ENCODE data around the gene UCK1.

Gene UCK1

DNA sequence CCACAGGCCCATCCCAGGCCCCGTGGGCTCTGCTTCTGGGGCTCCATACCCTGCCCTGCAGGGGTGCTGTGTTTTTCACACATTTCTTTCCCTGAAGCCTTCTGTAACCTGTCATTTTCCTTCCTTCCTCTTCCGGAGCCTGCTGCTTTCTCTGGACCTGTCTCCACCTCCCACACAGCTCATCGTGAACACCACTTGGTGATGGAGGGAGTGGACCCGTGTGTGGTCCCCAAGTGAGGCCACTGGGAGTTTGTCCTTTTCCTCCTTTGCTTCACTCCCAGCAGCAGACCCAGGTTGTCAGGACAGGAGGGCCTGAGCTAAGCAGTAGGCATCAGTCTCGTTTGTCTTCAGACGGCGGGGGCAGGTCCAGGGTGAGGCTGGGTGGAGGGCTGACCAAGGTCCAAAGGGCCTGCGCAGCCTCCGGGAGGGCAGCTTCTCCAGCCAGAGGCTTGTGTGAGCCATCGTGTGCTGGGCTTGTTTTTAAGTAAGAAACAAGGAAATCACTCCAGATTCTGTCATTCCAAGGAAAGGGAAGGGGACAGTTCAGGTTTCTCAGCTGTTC, 34.1 kb downstream of the UCK1 start:
- no peak for DNase-seq (ENCODE audit: low spot score)

DNA sequence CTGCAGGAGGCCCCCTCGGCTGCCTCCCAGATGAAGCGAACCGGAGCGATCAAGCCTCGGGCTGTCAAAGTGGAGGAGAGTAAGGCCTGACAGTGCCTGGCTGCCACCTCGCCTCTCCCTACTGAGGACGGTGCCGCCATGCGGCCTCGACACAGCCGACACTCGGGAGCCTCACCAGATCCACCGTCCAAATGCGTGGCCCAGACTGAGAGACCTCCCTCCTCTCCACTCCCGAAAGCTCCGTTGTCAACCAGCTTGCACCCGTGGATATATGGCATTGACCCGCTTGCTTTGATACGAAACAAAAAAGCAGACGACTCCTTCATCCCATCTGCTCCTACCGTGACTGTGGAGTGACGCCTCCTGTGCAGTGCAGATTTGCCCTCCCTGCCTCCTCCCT, 35.3 kb downstream of the UCK1 start:
- DNase-seq (ENCODE audit: low spot score): no peak

DNA sequence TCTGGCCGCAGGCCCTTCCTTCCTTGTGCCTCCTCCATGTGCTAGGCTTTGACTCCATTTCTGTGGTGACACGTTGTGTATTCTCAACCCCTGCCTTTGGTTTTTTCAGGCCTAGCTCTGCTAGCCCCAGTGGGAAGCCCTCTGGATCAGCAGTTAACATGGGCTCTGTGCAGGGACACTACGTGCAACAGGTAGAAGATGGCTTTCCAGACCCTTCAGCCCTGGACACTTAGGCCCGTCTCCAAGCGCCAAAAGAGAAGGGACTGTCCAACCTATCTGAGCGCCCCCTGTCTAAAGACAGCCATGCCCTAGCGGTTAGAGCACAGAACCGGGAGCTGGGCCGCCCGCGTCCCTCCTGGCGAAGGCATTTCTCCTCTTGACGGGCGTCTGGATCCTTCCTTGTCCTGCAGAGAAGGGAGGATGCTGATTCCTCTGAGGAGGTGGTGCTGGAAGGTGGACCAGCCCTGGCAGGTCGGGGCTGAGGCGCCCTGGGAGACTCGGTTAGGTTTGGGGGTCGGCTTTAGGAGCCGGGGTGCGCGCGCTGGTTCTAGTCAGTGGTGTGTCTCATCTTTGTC, 36.7 kb downstream of the UCK1 start:
- DNase-seq (ENCODE audit: low spot score): no peak

DNA sequence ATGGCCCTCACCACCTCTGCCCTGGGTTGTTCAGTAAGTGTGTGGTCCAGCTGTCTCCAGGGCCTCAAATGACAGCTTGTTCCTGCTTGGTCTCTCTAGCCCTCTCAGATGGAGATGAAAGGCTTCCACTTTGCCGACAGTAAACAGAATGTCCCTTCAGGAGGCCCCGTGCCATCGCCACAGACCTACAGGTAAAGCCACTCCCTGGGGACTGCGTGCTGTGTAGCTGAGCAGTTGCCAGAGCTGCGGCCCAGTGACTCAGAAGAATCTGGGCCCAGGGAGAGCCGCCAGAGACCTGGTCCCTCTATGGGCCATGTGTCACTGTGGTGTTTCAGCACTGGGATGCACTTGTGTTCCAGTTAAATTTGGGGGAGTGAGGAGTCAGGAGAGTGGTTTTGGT, 39.0 kb downstream of the UCK1 start:
- no peak for DNase-seq (ENCODE audit: low spot score)

DNA sequence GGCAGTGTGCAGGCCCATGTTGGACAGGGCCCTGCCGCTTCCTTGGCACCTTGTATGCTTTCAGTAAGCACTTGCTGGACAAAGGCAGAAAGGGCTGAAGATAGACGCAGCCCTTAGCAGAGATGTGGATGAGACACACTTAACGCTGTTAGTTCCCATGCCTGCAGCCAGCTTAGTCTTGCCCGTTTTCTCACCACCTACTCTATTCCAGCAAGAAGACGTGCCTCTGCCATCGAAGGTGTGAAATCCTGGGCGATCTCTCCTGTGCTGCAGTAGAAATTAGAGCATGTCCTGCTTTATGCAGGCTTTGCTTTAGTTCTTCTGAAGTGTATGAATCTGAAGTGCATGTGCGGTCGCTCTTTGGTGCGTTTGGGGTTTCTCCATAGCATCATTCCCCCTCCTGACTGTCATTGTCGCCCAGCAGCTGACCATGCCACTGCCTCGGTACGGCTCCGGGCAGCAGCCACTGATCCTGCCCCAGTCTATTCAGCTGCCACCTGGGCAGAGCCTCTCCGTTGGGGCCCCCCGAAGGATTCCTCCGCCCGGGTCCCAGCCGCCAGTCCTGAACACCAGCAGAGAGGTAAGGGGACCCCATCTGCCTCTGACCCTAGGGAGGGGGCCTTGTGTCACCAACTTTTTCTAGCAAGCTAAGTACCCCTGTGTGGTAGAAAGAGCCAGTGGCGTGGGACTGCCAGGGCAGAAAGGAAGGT, 39.9 kb downstream of the UCK1 start:
- no peak for DNase-seq (ENCODE audit: low spot score)

DNA sequence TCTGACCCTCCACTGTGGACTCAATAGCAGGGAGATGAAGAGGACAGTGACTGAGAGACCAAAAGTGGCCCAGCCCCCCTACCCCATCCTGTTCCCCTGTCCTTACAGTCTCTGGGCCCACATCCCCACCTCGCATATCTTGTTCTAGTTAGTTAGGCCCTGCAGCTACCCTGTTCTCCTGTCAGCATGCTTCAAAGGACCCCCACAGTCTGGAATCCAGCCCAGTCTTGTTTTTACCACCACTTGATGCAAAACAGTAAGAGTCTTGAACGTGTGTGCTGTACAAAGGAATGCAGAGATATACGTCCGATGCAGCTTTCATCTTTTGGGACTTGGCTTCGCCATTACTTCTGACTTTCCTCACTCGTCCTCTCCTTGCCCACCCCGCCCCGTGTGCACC, 40.5 kb downstream of the UCK1 start:
- no peak for DNase-seq (ENCODE audit: low spot score)

DNA sequence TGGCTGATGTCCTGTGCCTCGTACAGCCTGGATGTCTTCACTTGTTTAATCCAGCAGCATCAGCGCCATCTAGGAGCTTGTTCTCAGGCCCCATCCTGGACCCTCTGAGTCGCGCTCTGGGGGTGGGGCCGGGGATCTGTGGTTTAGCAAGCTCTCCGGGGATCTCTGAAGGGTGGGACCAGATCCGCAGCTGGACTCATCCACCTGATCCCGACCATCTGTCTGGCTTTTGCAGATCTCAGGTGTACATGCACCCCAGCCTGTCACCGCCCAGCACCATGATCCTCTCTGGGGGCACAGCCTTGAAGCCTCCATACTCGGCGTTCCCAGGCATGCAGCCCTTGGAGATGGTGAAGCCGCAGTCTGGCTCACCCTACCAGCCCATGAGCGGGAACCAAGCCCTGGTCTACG, 43.4 kb downstream of the UCK1 start:
- no peak for DNase-seq (ENCODE audit: low spot score)

DNA sequence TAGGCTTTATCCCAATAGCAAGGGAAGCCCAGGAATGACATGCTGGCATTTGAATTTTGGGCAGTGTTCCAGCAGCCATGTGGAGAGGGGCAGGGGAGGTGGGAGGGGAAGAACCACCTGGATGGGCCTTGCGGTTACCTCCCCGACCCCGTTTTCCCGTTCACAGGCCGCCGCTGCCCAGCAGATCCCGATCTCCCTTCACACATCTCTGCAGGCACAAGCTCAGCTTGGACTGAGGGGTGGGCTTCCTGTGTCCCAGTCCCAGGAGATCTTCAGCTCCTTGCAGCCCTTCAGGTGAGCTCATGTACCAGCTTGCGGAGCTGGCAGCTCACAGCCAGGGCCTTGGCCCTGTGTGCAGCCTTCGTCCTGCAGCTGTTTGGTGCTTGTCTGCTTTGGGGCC, 44.1 kb downstream of the UCK1 start:
- no peak for DNase-seq (ENCODE audit: low spot score)

DNA sequence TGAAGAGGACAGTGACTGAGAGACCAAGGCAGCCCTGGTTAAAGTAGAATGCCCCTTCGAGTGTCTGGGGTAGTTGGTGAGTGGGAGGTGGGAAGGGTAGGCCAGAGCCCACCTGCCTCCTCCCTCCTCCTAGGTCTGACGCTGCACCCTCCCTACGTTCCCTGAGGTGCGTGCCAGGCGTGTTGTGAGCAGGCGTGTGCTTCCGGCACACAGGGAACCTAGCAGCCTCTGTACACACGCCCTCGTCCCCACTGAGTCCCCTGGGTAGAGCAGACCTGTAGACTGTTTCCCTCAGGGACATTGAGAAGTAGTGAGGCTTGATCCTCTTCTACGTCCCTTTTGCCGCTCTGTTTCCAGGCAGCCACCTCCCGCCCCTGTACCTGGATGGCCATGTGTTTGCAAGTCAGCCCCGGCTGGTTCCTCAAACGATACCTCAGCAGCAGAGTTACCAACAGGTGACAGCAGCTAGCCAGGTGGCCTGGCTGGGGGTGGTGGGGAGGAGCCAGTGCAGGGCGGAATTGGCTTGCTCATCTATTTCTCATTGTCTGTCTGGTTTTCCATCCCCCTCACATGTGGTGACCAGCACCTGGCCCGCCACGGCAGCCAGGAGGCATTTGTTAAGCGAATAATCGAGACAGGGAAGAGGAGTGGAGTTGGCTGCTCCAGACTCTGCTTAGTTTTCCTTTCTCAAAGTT, 45.2 kb downstream of the UCK1 start:
- DNase-seq (ENCODE audit: low spot score): no peak

DNA sequence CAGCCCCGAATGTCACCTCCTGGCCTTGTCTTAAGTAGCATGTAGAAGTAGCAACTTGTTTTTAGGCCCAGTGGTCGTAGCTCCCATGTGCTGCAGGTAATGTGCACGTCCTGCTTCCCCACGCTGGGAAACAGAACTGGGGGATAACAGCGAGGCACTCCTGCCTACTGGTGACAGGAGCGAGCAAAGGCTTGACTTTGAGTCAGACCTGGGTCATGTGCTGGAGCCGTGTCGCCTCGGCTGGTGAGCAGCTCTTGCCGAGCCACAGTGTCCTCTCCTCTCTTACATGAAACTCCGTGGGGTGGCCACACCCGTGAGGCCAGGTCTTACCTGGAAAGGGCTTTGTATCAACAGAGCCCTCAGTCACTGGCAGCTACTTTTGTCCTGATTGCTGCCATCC, 45.9 kb downstream of the UCK1 start:
- no peak for DNase-seq (ENCODE audit: low spot score)

DNA sequence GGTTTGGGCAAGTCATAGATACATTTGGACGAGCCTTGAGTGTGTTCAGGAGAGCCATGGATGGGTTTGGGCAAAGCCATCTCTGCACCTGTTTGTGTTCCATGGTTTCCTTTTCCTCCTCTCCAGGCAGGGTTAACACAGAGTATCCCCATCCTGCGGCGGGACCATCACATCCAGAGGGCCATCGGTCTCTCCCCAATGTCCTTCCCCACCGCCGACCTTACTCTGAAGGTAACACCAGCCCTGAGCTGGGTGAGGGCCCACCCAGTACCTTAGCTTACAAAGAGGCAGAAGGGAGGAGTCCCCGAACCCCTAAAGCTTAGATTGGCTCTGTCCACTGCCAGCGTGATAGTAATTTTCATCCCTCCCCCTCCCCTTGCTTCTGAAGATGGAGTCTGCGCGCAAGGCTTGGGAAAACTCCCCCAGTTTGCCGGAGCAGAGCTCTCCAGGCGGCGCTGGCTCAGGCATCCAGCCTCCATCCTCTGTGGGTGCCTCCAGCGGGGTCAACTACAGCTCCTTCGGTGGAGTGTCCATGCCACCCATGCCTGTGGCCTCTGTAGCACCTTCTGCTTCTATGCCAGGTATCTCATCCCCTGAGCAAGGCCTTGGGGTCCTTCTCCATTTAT, 46.4 kb downstream of the UCK1 start:
- no peak for DNase-seq (ENCODE audit: low spot score)

DNA sequence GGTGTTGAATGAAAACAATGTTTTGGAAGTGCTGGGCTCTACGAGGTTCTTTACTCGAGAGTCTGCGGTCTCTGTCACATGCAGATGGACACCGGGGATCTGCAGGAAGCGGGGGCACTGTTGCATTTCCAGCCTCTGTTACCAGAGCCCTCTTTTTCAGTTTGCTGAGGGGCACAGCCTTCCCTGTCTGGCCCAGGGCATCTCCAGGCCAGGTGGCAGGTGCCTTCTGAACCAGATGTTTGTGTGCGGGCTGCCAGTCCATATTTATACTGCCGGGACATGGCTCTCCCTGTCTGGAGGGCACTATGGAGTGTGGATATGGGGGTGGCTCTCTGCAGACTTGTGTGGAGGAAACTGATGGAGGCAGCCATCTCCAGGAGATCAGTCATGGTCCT, 47.0 kb downstream of the UCK1 start:
- DNase-seq (ENCODE audit: low spot score): no peak

DNA sequence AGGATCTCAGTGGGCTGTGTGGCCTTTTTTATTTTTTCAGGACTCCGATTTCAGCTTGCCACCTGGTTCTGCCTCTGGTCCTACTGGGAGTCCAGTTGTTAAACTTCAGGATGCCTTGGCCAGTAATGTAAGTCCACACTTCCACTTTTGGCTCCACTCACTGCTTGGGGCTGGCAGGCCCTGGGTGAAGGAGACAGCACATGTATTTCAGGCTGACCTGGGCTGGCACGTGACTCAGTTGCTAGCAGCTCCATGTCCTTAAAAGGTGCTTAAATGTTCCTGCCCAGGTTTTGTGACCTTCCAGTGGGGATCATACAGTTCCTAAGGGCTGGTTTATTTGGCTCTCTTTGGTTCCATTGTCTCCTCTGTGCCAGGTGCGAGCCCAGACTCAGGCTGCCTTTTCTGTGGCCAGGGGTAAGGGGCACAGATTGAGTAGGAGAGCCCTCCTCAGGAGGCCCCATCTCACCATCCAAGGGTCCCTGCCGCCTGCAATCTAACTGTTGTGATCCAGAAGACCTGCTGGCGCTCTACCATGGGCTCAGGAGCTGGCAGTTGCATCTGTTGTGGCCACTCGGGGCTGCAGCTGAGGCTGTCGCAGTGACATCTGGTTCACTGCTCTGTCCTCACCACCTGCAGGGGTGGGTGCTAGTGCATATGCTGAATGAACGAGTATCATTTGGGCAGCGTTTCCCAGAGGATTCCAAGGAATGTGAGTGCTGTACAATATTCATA, 47.6 kb downstream of the UCK1 start:
- DNase-seq (ENCODE audit: low spot score): no peak

DNA sequence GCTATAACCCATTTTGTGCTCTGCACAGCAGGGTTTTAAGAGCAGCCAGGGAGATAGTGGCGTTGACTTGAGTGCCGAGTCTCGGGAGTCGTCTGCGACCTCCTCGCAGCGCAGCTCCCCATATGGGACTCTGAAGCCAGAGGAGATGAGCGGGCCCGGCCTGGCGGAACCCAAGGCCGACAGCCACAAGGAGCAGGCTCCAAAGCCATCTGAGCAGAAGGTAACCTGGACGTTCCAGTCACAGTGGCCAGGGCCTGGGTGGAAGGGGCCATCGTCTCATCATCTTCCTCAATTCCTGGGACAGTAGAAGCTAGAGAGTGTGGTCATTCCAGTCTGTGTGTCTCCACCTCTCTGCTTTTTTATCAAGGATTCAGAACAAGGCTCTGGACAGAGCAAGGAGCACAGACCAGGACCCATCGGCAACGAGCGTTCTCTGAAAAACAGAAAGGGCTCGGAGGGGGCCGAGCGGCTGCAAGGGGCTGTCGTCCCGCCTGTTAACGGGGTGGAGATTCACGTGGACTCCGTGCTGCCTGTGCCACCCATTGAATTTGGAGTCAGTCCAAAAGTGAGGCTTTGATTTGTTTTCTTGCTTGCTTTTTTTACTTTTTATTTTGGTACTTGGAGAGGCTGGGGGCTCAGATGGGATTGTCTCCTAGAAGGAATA, 48.6 kb downstream of the UCK1 start:
- DNase-seq (ENCODE audit: low spot score): no peak

DNA sequence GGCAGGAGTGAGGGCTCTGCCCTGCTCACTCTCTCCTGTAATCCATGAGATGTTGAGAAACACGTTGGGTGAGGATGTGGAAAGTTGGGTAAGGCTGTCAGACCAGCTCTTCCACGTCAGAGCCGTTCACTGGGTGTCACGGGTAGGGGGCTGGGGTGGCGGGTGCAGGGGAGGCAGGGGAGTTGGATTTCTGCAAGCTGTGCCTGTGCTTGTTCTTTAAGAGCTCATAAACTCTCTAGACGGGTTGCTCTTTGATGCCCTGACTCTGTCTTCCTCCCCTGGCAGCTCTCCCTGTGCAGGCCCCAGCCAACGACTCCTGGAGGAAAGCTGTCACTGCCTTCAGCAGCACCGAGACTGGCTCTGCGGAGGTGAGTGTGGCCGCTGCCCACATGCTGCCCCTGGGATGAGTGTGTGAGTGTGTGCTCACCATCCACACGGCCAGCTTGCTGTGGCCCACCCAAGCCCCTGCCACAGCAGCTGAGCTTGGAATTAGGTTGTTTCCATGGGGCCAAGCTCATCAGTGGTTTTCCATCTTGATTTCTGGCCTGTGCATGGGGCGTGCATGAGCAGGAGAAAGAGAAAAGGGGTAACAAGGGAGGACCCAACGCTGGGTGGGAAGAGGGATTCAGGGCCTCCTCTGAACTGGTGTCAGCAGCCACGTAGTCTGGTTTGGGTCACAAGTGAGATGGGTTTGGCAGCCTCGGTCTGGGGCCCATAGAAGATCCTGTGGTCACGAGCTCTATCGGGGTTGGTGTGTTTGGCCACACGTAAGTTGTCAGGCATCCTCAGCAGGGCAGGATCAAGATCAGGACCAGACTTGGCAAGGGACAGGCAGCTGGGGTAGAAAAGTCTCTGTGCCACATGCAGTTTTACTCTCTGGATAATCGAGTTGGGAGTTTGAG, 49.4 kb downstream of the UCK1 start:
- no peak for DNase-seq (ENCODE audit: low spot score)

DNA sequence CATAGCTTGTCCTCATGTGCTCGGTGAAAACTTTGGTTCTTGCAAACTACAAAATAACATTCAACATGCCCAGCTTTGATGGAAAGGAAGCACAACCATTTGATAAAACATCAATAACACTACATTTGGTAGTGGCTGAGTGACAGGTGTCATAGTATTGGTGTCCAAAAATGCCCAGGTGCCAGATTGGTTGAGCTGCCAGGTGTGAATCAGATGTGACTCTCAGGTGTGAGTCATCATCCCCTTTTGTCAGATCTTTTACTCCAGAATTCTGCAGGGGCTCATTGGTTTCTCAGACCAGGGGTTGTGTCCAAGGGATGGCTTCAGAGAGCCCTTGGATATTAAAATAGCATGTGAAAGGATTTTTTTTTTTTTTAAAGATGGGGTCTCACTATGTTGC, 50.8 kb downstream of the UCK1 start:
- DNase-seq (ENCODE audit: low spot score): no peak

DNA sequence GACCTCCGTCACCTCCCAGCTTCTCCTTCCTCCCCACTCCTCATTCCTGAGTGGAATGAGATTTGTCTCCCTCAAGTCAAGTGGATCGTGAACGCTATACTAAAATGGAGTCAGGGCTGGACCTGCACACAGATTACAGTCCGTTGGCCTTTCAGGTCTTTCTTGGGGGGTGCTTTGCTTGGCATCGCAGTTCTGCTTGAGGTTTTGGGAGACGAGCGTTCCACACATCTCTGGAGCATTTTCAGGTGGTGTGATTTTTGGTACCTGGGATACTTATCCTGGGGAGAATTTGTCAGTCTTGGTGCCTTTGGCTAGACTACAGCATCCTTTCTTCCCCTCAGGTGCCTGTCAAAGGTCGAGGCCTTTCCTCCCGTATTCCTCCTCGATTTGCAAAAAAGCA, 52.2 kb downstream of the UCK1 start:
- no peak for DNase-seq (ENCODE audit: low spot score)

DNA sequence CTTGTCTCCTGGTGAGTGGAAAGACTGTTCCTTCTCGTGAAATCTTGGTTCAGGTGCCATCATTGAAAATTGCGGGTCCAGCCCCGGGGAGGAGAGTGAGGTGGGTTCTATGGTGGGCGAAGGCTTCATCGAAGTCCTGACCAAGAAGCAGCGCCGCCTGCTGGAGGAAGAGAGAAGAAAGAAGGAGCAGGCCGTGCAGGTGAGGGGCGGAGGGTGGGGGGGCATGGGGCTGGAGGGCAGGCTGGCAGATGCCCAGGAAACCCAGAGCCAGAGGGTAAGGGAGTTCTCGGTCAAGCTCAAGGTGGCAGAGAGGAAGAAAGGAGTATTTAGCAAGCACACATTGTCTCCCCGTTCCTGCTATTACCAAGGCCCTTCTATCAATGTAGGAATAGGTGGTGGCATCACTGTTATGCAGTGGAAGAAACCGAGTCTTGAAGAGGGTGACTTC, 52.6 kb downstream of the UCK1 start:
- DNase-seq (ENCODE audit: low spot score): no peak

DNA sequence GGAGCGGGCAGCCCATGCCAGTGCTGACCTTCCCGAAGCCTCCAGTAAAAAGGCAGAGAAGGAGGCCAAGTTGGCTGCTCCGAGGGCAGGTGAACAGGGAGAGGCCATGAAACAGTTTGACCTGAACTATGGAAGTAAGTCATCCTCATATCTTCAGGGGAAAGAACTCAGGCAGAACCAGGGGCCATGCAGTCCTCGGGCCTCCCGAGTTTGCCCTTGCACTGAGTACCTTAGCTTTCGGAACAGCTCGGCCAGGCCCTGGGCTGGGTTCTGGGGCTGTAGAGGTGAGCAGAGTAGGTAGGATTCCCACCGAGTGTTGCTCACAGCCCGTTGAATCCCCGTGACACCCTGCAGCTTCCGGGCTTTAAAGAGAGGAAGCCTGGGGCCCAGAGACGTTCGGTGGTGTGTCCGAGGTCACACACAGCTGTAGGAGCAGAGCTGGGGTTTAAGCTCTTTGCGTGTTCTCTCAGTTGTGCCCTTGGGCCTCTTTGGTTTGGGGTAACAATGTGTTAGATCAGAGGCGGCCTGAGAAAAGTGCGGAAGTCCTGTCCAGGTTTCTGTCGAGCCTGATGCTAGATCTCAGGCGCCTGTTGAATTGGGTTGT, 53.1 kb downstream of the UCK1 start:
- DNase-seq (ENCODE audit: low spot score): no peak

DNA sequence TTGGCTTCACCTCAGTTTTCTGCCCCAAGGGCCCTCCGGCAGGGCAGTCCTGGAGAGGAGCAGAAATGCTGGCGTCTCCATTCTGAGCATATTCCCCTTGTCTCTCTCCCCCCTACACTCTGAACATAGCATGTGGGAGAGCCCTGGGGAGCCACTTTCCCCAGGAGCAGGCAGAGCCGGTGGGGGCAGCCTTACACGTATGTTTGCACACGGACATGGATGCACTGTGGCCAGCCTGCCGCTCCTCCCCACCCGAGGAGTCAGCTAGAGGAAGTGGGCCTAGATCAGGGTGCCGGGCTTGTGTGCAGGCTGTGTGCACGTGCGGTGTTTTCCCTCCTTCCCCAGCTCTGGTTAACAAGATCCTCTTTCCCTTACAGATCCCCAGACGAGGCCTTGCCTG, 53.7 kb downstream of the UCK1 start:
- DNase-seq (ENCODE audit: low spot score): no peak
